ENCODE data around the gene SPATS2L. TPM values are rescaled to one million over a fixed set of nuclear protein-coding genes. Genes with fewer than 3 reads are reported as not detected.
A peak's percentile ranks its signal among the peaks of the same experiment; 100 is the strongest.

The SPATS2L gene
- total RNA-seq, 1 donor = 65.6 TPM

GRCh38 chr2:200438251-200438650 lies 131.8 kb downstream of the SPATS2L start:
- DNase-seq (ENCODE audit: low read depth) = no peak
- H3K4me3 ChIP-seq (ENCODE audit: low read depth, low read length) = no peak overlapping the region
- TF ChIP-seq CTCF (IDR thresholded peaks at IDR 0.05; ENCODE audit: insufficient read depth, low read depth, low read length) = no peak

DNA sequence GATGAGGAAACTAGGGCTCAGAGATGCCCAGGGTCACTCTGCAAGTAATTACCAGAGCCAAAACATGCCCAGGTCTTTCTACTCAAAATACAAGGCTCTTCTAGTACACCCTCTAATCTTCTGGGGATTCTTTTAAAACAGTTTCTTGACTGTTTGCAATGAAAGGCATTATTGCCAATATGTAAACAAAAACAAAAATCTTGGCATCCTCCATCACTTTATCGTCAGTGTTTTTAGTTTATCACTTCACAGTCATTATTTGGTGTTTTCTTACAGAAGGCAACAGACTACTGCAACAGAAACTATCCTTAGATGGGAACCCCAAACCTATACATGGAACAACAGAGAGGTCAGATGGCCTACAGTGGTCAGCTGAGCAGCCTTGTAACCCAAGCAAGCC lies 132.4 kb downstream of the SPATS2L start:
- H3K4me3 ChIP-seq (ENCODE audit: low read depth, low read length) = no peak overlapping the region
- peak; percentile 32 for DNase-seq (ENCODE audit: low read depth)
- TF ChIP-seq CTCF (IDR thresholded peaks at IDR 0.05; ENCODE audit: insufficient read depth, low read depth, low read length) = no peak

GRCh38 chr2:200439981-200440380 lies 133.5 kb downstream of the SPATS2L start:
- no peak for DNase-seq (ENCODE audit: low read depth)
- no peak overlapping the region for H3K4me3 ChIP-seq (ENCODE audit: low read depth, low read length)
- TF ChIP-seq CTCF (IDR thresholded peaks at IDR 0.05; ENCODE audit: insufficient read depth, low read depth, low read length) = no peak

DNA sequence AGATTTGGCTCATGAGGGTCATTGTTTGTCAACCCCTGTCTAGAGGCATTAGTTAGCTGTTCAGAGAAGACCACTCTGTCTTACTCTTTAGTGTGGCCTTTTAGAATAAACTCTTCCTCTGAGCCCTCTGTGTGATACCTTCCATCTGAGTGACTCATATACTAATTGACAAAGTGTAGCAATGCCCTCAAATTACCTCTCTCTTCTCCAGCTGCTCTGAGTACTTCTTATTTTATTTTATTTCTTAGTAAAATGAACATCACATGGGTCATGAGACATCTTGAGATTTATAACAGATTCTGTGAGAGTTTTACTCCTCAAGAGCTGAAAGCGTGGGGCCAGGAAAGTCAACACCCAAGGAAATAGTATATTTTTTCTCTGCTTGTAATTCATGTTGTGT lies 136.0 kb downstream of the SPATS2L start:
- H3K4me3 ChIP-seq (ENCODE audit: low read depth, low read length) = no peak overlapping the region
- peak; percentile 77 for DNase-seq (ENCODE audit: low read depth)
- no peak for TF ChIP-seq CTCF (IDR thresholded peaks at IDR 0.05; ENCODE audit: insufficient read depth, low read depth, low read length)

DNA sequence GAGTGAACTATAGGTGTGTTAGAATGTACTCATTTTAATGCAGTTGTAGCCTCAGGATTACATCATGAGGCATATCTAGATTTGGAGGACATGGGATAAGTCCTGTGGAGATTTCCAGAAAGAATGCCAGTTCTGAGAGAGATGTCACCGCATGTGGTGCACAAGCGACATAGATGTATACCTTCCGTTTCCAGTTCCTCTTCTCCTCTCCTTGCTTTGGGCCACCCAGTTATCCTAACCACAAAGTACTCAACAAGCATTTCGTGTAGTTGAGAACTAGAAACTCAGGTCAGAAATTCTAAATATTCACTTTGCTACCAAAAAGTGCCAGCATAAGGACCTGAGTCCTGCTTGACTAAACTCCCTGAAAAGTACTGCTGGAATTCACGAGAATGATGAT lies 136.9 kb downstream of the SPATS2L start:
- DNase-seq (ENCODE audit: low read depth) = no peak
- TF ChIP-seq CTCF (IDR thresholded peaks at IDR 0.05; ENCODE audit: insufficient read depth, low read depth, low read length) = no peak
- H3K4me3 ChIP-seq (ENCODE audit: low read depth, low read length) = no peak overlapping the region

GRCh38 chr2:200443916-200444315 lies 137.4 kb downstream of the SPATS2L start:
- DNase-seq (ENCODE audit: low read depth) = no peak
- TF ChIP-seq CTCF (IDR thresholded peaks at IDR 0.05; ENCODE audit: insufficient read depth, low read depth, low read length) = no peak
- no peak overlapping the region for H3K4me3 ChIP-seq (ENCODE audit: low read depth, low read length)

DNA sequence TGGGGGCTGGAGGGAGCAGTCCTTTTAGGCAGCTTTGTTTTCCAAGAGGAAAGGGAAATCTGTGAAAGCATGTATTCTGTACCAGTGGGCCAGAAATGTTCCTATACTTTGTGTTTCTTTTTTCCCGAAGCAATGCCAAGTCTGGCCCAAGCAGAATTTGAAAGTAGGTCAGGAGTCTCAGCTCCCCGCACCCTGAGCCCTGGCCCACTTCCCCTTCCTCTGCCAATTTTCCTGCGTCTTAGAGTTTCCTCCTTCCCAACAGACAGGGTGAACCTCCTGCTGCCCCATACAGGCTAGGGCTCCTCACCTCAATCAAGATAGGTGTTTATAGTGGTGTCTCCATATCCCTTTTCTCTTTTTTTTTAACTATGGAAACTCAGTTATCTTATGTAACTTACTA lies 138.0 kb downstream of the SPATS2L start:
- TF ChIP-seq CTCF (IDR thresholded peaks at IDR 0.05; ENCODE audit: insufficient read depth, low read depth, low read length) = no peak
- H3K4me3 ChIP-seq (ENCODE audit: low read depth, low read length) = no peak overlapping the region
- DNase-seq (ENCODE audit: low read depth) = no peak

Measured in fibroblast of villous mesenchyme (primary cell).